Measurements from ENCODE around the gene KRT32.
"Not testable (repeated sequence)": the region's sequence is repeated elsewhere in the genome, so short reads cannot be mapped to it uniquely, and the experiment has no call there.

KRT32 gene

GRCh38 chr17:41434005-41434404 is 33.2 kb downstream of the KRT32 start:
- in situ Hi-C loops (cut with HindIII; ENCODE audit: low sequenced_read_pairs): no loop called here

- in situ Hi-C loops (cut with HindIII; ENCODE audit: low sequenced_read_pairs): no loop called here
Observed at GRCh38 chr17:41433586-41433985, 33.6 kb downstream of the KRT32 start.

- in situ Hi-C loops (cut with HindIII; ENCODE audit: low sequenced_read_pairs): not testable (repeated sequence)
Observed at GRCh38 chr17:41430376-41430775, 36.8 kb downstream of the KRT32 start.

- in situ Hi-C loops (cut with HindIII; ENCODE audit: low sequenced_read_pairs): no loop called here
Observed at GRCh38 chr17:41429667-41430066, 37.5 kb downstream of the KRT32 start.

- in situ Hi-C loops (cut with HindIII; ENCODE audit: low sequenced_read_pairs): no loop called here
Observed at GRCh38 chr17:41428591-41429291, 38.4 kb downstream of the KRT32 start.

GRCh38 chr17:41424111-41424635 is 43.0 kb downstream of the KRT32 start, which contains the start of gene KRT37:
Gene KRT37, minus strand, starts transcription at chr17:41424585. Its CDS starts 62 bp downstream, at chr17:41424523.
- in situ Hi-C loops (cut with HindIII; ENCODE audit: low sequenced_read_pairs): no loop called here

GRCh38 chr17:41422586-41422985 is 44.6 kb downstream of the KRT32 start:
- in situ Hi-C loops (cut with HindIII; ENCODE audit: low sequenced_read_pairs): not testable (repeated sequence)

GRCh38 chr17:41421617-41422016 is 45.6 kb downstream of the KRT32 start:
- in situ Hi-C loops (cut with HindIII; ENCODE audit: low sequenced_read_pairs): no loop called here

- in situ Hi-C loops (cut with HindIII; ENCODE audit: low sequenced_read_pairs): no loop called here
Observed at GRCh38 chr17:41421116-41421515, 46.1 kb downstream of the KRT32 start.

GRCh38 chr17:41420134-41420533 is 47.1 kb downstream of the KRT32 start:
- in situ Hi-C loops (cut with HindIII; ENCODE audit: low sequenced_read_pairs): no loop called here

- in situ Hi-C loops (cut with HindIII; ENCODE audit: low sequenced_read_pairs): no loop called here
Observed at GRCh38 chr17:41419716-41420115, 47.5 kb downstream of the KRT32 start.

- in situ Hi-C loops (cut with HindIII; ENCODE audit: low sequenced_read_pairs): no loop called here
Observed at GRCh38 chr17:41418116-41418860, 48.9 kb downstream of the KRT32 start.

GRCh38 chr17:41417576-41418015 is 49.6 kb downstream of the KRT32 start:
- in situ Hi-C loops (cut with HindIII; ENCODE audit: low sequenced_read_pairs): no loop called here

- in situ Hi-C loops (cut with HindIII; ENCODE audit: low sequenced_read_pairs): no loop called here
Observed at GRCh38 chr17:41417127-41417526, 50.1 kb downstream of the KRT32 start.

- in situ Hi-C loops (cut with HindIII; ENCODE audit: low sequenced_read_pairs): no loop called here
Observed at GRCh38 chr17:41416479-41416878, 50.7 kb downstream of the KRT32 start.

GRCh38 chr17:41415833-41416335 is 51.3 kb downstream of the KRT32 start:
- in situ Hi-C loops (cut with HindIII; ENCODE audit: low sequenced_read_pairs): no loop called here

GRCh38 chr17:41415411-41415810 is 51.8 kb downstream of the KRT32 start:
- in situ Hi-C loops (cut with HindIII; ENCODE audit: low sequenced_read_pairs): no loop called here

GRCh38 chr17:41413982-41414381 is 53.2 kb downstream of the KRT32 start:
- in situ Hi-C loops (cut with HindIII; ENCODE audit: low sequenced_read_pairs): no loop called here

- in situ Hi-C loops (cut with HindIII; ENCODE audit: low sequenced_read_pairs): no loop called here
Observed at GRCh38 chr17:41413353-41413957, 53.7 kb downstream of the KRT32 start.

GRCh38 chr17:41411072-41411840 is 55.9 kb downstream of the KRT32 start:
- in situ Hi-C loops (cut with HindIII; ENCODE audit: low sequenced_read_pairs): no loop called here
